Stomach (tissue), 4 donors: ENCODE data around the gene JUN.

Experiments
- EP300 ChIP-seq: sonication (generic); formaldehyde crosslinking; IDR thresholded peaks from one replicate; pipeline ENCODE4 v1.6.1; 2017; ENCODE audit warnings: antibody characterized with exemption
- POLR2A ChIP-seq, 4 donors: fragments of 450-650 bp; IDR thresholded peaks; one replicate each; pipeline ENCODE4 v1.6.1; 2016; ENCODE audit warnings: antibody characterized with exemption in 4 of 4, control low read depth in 2 of 4, mild to moderate bottlenecking in 1 of 4, moderate library complexity in 1 of 4
- POLR2AphosphoS5 ChIP-seq, 3 donors: sonication (generic); formaldehyde crosslinking; IDR thresholded peaks; one replicate each; pipeline ENCODE4 v1.6.1; 2016; ENCODE audit warnings: antibody characterized with exemption in 3 of 3
- TF ChIP-seq, protein P1 (sequence below), 7 experiments: fragments of 450-650 bp in 4 of 7; fragments of 200-600 bp in 3 of 7; sonication (generic) in 3 of 7; IDR thresholded peaks; one replicate each; pipeline ENCODE4 v1.5.1; 2016 to 2019; ENCODE audit warnings: antibody characterized with exemption in 7 of 7, control low read depth in 2 of 7, mild to moderate bottlenecking in 1 of 7

DNA sequence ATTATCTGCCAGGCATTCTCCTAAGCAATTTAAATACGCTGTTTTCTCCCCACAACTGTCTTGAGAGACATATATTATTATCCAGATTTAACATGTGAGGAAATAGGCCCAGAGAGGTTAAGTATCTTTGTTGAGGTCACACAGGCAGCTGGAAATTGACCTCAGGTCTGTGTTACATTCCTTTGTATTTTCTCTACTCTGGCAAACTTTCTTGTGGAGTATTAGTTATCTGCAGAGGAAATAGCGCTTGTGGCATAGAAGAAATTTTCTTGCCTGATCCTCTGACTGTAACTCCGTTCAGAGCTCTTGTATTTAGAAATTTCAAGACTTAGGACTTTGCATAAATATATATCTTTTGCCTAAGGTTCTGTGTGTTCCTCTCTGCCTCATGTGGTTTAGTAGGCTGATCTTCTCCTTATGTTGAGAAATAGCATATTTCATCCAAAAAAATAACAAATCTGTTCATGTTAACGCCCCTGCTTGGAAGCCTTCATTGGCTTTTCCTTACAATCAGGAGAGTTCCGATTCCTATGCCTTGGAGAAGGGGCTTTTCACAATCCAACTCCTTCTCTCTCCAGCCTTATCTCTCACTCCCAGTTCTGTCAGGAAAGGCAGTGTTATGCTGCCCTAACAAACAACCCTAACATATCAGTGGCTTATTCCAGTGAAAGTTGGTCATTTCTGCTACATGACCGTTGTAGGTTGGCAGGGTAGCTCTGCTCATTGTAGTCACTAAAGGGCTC is 2.5 kb upstream of the JUN start:
- TF ChIP-seq, protein P1, sequence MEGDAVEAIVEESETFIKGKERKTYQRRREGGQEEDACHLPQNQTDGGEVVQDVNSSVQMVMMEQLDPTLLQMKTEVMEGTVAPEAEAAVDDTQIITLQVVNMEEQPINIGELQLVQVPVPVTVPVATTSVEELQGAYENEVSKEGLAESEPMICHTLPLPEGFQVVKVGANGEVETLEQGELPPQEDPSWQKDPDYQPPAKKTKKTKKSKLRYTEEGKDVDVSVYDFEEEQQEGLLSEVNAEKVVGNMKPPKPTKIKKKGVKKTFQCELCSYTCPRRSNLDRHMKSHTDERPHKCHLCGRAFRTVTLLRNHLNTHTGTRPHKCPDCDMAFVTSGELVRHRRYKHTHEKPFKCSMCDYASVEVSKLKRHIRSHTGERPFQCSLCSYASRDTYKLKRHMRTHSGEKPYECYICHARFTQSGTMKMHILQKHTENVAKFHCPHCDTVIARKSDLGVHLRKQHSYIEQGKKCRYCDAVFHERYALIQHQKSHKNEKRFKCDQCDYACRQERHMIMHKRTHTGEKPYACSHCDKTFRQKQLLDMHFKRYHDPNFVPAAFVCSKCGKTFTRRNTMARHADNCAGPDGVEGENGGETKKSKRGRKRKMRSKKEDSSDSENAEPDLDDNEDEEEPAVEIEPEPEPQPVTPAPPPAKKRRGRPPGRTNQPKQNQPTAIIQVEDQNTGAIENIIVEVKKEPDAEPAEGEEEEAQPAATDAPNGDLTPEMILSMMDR (IDR thresholded peaks at IDR 0.05) = no peak
- TF ChIP-seq POLR2A (IDR thresholded peaks at IDR 0.05) (no peak), POLR2AphosphoS5 (IDR thresholded peaks at IDR 0.05) (no peak), EP300 (no peak)
